GM21526 (cell line): ENCODE measurements around the gene RHBDD3.

Source experiments
- ATAC-seq: cut with Tn5 transposase; IDR thresholded peaks from one replicate; pipeline ENCODE4 v1.9.1; 2021; ENCODE audit warnings: moderate library complexity; ENCODE audit not compliant: unreplicated experiment, low FRiP score

Gene RHBDD3

DNA sequence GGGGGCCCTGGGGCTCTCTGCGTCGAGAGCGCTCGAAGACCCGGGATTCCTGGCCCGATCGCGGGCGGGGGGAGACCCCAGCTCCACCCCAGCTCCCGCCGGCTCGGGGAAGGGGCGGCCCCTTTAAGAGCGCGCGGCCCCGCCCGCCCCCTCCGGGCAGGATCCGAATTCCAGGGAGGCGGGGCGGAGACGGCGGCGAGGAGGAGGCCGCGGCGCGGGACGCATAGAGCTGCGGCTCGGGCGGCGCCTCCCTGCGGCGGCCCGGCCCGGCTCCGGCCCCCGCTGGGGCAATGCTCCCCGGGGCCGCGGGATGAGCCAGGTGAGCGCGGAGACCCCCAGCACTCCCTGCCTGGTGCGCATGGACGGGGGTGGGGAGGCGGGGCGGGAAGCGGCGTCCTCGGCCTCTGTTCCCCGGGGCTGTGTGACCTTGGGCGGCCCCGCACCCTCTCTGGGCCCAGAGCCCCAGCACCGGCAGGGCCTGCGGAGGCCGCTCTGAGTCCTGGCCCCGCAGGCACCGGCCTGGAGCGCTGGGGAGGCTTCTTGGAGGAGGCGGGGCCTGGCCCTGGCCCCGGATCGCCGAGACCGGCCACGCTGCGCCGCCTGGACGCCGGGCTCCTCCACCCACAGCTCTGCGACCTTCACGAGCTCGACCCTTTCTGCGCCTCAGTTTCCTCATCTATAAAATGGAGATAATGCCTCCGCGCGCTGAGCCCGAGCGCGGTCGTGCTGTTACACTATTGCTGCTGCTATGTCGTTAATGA is 39.2 kb upstream of the RHBDD3 start:
- ATAC-seq = no peak

DNA sequence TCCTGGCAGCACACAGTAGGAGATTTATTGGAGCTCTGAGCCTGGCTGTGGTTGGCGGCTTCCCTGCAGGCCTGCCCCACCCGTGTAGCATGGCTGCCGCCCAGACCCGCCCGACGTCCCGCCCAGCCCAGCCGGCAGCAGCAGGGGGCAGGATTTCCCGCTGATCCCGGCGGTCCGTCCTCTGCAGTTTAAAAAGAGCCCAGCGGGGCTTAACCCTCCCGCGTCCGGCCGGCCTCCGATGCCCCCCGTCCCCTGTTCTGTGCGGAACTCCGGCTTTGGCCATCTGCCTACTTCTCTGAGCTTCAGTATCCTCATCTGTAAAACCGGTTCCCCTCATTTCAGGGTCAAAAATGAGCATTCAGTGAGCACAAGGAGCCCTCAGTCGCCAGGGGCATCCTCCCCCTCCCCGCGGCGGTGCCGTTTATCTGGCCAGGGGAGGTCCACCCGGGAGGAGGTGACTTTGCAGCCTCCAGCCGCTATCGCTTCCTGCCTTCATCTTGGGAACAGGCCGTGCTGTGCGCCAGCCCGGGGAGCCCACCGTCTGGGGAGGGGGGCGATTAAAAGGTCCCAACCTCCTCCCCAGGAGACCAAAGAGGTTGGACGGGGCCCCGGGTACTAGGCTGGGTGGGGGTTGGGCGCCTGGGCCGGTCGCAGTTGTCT is 38.5 kb upstream of the RHBDD3 start, which contains the start of gene GAS2L1:
TSS of gene GAS2L1 (plus strand) at position 476 of the 660 bp plus-strand sequence. CDS start 1,456 bp downstream, outside the sequence.
- ATAC-seq = no peak

DNA sequence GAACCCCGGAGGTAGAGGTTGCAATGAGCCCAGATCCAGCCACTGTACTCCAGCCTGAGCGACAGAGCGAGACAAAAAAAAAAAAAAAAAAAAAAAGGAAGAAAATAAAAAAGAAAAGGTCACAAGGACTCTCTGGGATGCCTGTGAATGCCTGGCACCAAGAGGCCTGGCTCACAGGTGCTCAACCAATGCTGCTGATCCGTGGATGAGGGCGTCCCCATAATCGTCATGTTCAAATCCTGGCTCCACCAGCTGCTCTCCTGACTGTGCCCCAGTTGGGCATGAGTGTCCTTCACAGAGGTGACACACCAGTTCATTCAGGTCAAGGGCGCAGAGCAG is 38.0 kb upstream of the RHBDD3 start:
- no peak for ATAC-seq

DNA sequence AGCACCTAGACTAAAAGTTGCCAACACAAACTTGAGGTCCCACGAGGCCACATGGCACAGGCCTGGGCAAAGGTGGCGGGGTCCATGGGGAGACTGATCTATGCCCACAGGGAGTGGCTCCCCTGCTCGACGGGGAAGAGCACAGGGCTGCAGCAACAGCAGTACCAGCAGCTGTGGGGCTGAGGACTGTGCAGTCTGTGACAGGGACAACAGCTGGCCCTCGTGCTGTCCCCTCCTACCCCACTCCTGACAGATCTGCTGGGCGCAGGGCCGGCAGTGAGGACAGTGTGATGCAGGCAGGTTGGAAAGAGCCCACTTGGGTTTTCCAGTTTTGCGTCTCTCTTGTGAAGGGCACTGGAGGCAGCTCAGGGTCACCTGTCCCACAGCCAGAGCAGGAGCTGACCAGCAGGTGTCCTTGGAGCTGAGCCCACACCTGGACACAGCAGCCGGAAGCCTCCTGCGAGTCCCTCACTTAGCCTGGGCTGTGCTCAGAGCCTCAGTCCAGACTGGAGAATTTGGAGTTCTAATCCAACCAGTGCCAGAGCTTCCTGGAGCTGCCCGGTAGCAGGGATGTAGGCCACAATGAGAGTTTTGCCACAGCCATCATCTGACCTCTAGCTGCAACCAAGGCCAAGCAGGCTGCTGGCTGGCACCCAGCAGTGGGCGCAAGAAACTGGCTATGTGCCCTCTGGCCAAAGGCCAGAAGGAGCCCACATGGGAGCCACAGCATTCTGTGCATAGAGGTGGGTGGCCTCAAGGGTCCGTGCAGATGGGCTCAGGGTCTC is 35.1 kb upstream of the RHBDD3 start:
- no peak for ATAC-seq

DNA sequence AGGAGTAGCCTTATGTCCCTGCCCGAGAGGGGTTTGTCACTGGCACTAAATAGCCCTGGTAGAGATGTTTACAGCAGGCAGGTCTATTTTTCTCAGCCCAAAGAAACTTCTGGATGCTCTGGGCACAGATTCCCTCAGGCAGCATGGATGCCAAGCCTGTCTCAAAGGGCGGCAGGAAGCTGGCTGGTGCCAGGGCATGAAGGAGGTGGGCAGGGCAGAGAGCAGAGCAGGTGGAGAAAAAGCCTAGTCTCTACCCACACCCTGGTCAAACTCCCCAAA is 34.6 kb upstream of the RHBDD3 start:
- no peak for ATAC-seq

DNA sequence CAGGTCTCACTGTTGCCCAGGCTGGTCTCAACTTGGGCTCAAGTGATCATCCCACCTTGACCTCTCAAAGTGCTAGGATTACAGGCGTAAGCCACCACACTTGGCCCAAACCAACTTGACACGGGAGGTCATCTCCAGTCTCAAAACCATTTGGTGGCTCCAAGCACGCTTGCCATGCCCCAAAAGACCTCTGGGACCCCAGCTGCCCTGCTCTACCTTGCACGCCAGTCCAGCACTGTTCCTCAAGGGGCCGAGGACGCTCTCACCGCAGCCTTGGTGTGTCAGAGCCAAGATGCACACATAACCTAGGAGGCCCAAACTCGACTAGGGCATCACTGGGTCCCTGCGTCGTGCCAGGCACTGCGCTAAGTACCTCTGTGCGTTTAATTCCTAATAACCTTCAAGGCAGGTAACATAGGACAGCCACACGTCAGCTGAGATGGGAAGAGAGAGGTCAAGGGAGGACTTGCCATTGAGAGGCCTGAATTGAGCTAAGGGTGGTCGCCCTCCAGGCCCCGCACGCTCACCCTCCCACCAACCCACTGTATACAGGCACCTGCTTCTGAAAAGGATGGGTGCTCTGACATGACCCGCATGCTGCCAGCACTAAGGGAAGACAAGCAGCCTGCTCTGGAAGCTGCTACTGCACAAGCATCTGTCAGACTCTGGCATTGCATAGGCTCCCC is 34.1 kb upstream of the RHBDD3 start:
- no peak for ATAC-seq

DNA sequence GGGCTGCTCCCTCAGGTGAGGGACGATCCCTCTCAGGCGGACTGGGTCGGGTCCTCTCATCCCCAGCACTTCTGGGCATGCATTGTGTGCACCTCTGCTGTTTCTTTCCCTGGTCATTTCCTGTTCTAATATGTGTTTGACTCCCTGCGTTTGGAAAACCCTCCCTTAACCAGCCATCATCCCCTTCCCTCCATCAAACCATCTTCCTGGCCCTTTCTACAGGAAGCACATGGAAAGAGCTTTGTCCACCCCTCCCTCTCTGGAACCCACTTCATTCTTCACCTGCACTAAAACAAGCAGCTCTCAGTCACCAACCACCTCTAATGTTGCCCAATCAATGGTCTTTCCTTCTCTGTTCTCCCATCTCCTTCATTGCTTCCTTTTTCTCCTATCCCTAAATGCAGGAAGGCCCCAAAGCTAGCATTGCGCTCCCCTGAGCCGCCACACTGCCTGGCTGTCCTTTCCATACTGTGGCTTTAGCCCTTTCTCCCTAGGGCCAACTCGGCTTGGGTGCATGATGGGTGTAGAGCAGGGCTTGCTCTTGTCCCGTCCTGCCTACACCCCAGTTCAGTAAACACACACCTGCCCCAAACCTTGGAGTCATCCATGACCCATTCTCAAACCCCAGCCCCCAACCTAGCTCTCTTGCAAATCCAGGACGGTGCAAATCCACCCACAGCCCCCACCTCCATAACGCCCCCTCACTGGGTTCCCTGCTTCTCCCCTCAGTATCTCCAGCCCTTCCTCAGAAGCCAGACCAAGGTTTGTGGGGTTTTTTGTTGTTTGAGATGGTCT is 33.2 kb upstream of the RHBDD3 start:
- ATAC-seq = no peak

DNA sequence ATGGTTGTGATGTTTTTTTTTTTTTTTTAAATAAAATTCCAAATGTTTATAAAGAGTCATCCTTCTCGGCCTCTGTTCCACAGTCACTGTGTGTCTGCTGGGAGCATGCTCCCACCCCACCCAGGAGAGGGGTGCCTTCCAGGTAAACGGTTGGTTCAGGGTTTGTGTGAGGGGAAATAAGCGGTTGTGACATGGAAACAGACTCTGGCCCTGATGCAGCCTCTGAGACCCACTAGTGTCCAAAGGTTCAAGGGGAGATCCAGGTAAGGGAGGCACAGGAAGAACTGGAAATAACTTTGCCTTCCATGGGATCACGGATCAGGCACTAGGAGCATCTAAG is 32.7 kb upstream of the RHBDD3 start:
- no peak for ATAC-seq

DNA sequence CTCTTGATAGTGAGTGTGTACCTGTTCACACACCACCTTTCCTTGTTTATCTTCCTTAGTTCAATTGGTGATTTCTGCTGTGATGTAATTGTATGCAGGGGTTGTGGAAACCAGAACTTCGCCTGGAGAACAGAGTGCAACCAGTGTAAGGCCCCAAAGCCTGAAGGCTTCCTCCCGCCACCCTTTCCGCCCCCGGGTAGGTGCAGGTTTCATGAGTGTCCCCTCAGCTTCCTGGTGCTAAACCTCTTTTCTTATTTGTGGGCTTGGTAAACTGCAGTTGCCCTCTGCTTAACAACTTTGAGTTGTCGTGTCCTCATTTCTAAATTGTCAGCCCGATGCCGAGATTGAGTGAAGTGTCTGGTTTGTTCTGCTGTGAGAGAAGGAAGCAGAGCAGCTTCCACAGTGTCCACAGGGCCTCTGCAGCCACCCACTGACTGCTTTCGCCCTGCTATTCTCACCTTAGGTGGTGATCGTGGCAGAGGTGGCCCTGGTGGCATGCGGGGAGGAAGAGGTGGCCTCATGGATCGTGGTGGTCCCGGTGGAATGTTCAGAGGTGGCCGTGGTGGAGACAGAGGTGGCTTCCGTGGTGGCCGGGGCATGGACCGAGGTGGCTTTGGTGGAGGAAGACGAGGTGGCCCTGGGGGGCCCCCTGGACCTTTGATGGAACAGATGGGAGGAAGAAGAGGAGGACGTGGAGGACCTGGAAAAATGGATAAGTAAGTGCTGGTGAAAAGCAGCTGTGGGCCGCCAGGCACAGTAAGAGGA is 31.5 kb upstream of the RHBDD3 start:
- no peak for ATAC-seq

DNA sequence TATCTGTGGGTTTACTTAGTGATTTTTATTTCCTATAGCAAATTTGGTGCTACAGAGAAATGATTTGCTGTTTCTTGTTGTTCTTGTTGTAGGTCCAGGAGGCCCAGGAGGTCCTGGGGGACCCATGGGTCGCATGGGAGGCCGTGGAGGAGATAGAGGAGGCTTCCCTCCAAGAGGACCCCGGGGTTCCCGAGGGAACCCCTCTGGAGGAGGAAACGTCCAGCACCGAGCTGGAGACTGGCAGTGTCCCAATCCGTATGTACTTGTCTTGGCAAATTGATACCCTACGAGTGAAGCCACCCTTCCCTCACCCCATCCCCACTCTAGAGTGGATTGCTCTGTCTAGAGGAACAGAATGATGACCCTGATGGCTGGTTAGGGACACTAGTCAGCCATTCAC is 30.9 kb upstream of the RHBDD3 start:
- no peak for ATAC-seq

DNA sequence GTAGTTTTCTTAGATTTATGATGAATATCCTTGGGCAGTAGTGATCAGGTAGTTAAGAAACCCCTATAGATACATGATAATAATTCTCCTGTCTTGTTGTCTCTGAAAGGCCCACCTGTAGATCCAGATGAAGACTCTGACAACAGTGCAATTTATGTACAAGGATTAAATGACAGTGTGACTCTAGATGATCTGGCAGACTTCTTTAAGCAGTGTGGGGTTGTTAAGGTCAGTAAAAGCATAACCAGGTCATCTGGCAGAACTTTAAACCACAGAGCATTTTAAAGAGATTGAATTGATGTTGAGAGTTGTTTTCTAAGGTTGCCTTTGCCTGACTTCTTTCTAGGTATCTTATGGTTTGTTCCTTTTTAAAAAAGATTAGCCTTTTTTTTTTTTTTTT is 24.6 kb upstream of the RHBDD3 start:
- ATAC-seq = no peak

DNA sequence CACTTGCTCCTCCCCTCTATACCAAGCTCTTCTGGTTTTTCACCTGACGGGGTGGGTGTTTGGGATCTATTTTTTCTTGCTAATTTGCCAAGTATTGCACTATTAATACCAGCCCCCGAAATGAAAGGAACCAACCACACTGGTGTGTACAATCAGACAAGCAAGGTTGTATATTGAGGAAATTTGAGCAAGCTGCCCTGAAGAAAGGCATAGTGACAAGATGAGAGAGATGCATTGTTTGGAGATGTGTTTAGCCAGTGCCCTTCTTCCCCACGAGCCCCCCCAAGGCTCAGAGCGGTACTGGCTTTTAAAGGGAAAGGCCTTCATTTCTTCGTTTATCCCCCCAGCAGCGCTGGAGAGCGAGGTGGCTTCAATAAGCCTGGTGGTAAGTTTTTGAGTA is 23.4 kb upstream of the RHBDD3 start:
- ATAC-seq = no peak

DNA sequence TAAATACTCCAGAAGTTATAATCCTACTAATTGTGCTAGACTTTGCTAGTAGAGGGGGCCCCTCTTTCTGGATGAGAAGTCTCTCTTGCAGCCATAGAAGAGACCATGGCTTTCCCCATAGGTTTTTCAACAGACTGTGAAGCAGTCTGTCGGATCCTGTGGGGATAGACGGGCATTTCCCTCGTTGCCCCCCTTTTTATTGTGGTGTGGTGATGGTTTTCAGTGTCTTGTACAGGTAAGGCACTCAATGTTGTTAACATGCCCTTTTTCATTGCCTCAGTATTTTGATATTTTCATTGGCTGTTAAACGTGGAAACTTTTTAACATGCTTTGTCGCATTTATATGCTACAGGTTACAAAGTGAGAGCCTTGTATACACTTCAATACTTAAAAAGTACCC is 22.3 kb upstream of the RHBDD3 start:
- ATAC-seq = no peak

DNA sequence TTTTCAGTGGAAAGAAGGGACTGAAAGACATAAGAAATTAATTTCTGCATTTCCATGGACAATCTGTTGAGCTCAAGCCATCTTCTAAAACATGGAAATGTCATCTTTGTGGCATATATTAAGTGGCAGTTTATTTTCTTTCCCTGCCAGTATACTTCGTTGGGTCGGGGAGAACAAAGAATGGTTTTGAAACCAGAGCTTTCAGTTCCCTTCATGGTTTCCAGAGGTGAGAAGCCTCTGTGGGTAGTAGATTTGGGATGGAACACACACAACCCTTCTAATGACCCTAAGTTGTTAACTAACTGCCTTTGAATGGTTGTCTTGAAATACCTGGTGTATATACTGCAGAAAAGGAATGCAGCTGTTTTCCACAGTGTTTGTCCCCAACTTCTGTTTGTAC is 21.1 kb upstream of the RHBDD3 start:
- ATAC-seq = no peak

DNA sequence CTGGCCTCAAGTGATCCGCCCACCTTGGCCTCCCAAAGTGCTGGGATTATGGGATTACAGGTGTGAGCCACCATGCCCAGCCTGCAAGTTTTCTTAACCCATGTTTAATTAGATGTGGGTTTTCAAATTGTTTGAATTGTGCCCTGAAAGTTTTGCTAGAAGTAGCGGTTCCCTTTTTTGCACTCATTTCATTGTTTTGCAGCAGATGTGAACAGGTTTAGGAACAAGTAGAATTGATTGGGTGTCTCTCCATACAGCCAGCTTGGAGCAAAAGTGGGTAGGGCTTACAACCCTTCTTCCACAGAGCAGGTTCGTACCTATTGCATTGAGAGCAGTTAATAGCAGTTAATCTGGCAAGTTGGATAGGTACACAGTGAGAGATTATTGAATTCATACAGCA is 16.4 kb upstream of the RHBDD3 start:
- no peak for ATAC-seq

DNA sequence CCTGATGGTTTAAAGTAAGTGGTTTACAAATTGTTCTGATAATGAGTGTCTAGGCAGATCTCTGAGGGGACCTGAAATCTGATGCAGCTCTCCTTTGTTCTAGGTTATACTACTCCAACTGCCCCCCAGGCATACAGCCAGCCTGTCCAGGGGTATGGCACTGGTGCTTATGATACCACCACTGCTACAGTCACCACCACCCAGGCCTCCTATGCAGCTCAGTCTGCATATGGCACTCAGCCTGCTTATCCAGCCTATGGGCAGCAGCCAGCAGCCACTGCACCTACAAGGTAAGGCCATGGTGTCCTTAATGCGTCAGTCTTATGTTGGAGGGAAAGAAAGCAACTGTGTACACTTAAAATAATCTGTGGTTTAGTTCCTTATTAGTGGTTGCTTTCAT is 10.1 kb upstream of the RHBDD3 start:
- no peak for ATAC-seq

DNA sequence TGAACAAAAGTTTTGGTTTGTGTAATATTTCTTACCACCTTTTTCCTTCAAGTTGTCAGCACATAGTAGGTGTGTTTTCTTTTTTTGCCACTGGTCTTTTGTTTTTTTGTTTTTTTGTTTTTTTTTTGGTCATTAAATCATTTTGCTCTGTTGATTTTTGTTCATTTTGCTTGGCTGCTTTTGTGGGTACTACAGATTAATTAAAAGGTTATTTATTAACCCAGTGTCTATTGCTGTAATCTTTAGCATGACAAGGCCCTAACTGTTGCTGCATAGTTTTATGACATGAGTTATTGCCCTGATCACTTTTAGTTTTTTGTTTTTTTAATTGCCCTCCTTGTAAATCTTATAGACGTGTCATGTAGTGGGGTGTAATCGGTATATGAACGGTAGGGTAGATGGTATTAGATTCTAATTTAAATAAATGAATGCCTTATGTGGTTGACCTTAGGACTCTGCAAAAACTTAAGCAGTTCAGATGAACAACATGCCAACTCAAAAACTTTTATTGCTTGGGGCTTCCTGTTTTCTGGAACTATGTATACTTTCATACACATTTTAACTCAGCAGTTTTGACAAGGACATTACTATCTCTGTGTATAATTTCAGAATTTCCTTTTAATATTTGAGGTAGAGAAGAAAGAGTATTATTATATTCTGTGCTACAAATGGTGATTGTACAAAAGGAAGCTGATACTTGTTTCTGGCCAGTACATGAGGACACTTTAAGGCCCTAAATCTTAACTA is 8.2 kb upstream of the RHBDD3 start:
- ATAC-seq = no peak

DNA sequence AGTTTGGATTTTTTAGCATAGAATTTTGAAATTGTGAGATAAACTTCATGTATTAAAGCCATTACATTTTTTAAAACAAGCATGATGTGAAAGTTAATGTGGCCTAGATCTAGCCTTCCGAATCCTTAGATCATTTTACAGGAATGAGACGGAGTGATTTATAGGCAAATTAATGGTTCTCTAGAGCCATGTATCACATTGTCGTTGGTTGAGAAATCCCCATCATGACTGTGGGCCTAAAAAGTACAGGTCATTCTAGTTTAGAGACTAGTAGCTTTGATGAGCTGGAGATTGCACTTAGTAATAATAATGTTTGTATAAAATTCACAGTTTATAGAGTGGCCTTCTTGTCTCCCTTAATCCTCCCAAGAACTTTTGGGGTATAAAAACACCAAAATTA is 7.4 kb upstream of the RHBDD3 start:
- ATAC-seq = no peak

DNA sequence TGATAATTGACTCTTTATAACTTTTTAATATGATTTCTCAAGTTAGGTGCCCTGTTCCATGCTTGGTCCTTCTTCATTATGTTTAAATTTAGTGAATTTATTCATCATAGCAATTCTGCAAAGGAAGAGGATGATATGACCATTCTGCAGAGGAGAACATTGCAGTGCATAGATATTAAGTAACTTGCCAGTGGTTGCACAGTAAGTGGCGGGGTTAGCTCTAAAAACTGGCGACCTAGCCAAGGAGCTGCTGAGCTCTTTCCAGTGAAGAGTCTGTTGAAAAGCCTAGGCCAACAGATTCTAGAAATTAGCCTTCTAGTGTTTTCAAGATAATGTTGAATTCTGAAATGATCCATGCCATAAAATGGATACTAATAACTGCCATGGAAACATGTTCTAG is 4.8 kb upstream of the RHBDD3 start:
- ATAC-seq = no peak
